ENCODE data around the gene ADSS1.
A peak's percentile ranks its signal among the peaks of the same experiment; 100 is the strongest.

The ADSS1 gene

DNA sequence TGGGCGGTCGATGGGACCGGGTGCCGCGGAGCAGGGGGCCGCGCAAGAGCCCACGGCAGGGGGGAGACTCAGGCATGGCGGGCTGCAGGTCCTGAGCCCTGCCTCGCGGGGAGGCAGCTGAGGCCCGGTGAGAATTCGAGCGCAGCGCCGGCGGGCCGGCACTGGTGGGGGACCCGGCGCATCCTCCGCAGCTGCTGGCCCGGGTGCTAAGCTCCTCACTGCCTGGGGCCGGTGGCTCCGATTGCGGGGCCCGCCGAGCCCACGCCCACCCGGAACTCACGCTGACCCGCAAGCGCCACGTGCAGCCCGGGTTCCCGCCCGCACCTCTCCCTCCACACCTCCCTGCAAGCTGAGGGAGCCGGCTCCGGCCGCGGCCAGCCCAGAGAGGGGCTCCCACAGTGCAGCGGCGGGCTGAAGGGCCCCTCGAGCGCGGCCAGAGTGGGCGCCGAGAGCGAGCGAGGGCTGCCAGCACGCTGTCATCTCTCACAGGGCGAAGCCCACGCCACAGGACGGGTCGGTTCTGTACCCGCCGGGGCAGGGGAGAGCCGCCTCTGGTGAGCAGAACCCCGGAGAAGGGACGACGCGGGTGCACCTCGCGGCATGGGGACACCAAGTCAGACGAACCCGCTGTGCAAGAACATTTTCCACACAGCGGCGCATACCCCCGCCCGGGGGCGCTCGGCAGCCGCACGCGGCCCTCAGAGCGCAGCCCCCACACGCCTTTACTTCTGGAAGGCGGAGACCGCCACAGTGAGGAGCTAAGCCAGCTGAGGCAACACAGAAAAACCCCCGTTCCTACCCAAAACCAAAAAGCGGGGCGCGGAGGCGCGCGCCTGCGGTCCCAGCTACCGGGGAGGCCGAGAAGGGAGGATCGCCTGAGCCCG, 27.8 kb downstream of the ADSS1 start:
- no peak for DNase-seq

DNA sequence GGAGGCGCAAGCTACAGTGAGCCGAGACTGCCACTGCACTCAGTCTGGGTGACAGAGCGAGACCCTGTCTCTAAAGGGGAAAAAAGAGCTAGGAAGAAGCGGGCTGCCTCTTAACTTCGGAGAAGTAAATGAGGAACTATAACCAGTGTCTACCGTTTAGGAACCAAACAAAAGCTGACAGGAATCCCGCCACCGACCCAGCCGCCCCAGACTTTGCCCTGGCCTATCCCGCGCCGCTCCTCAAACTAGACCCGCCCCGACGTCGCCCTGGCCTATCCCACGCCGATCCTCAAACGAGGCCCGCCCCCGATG, 28.4 kb downstream of the ADSS1 start:
- no peak for DNase-seq

GRCh38 chr14:104752735-104753527, 28.9 kb downstream of the ADSS1 start, which contains the start of gene SIVA1:
TSS of gene SIVA1 (plus strand) at chr14:104753147. CDS start at chr14:104753202, 55 bp downstream.
- DNase-seq: peak; percentile 100

DNA sequence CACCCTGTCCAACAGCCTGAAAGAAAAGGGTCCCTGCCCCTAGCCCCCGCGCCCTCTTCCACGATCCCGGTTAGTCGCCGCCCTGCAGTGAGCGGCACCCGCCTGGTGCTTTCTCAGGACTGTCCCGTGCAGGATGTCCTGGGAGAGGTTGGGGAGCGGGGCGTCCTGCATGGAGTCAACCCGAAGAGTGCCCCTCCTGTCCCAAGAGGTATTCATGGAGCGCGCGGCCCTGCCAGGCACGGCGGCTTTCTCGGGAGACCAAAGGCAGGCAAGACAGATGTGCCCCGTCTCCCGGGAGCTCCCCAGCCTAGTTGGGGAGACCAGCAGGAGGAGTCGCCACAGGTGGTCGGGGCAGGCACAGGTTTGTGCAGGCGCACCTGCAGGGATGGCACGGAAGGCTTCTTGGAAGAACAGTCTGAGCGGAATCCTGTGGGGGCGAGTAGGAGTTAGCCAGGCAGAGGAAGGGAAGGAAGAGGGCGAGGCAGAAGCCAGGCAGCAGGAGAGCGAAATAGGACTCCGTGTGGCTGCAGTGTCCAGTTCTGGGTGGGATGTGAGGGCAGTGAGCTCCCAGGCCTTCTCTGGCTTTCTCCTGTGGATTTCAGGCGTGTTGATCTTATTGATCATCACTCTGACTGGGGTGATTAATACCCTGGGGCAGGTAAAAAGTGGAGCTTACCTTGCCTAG, 29.6 kb downstream of the ADSS1 start:
- no peak for DNase-seq

- no peak for DNase-seq
These were observed 30.3 kb downstream of the ADSS1 start for GRCh38 chr14:104754213-104754851.

DNA sequence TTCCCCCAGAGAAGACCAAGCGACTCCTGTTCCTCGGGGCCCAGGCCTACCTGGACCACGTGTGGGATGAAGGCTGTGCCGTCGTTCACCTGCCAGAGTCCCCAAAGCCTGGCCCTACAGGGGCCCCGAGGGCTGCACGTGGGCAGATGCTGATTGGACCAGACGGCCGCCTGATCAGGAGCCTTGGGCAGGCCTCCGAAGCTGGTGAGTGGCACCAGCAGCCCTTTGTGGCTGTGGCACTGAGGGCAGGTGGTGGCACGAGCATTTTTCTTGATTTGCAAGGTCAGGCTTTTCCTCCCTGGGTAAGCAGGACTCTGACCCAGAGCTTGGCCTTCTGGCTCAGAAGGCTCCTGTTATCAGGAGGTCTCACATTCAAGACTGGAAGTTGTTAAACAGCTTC, 31.6 kb downstream of the ADSS1 start:
- DNase-seq: no peak

- no peak for DNase-seq
These were observed 32.6 kb downstream of the ADSS1 start for GRCh38 chr14:104756477-104757237.

- DNase-seq: no peak
These were observed 33.2 kb downstream of the ADSS1 start for GRCh38 chr14:104757238-104757585.

GRCh38 chr14:104757681-104758392, 33.8 kb downstream of the ADSS1 start:
- no peak for DNase-seq

- DNase-seq: no peak
These were observed 35.2 kb downstream of the ADSS1 start for GRCh38 chr14:104758981-104759969.

GRCh38 chr14:104765517-104765916, 41.5 kb downstream of the ADSS1 start:
- no peak for DNase-seq

GRCh38 chr14:104766256-104766862, 42.3 kb downstream of the ADSS1 start:
- DNase-seq: no peak

- DNase-seq: no peak
These were observed 43.0 kb downstream of the ADSS1 start for GRCh38 chr14:104766863-104767633.

GRCh38 chr14:104767634-104767918, 43.5 kb downstream of the ADSS1 start:
- DNase-seq: no peak

GRCh38 chr14:104768437-104769323, 44.7 kb downstream of the ADSS1 start:
- DNase-seq: peak; percentile 92

DNA sequence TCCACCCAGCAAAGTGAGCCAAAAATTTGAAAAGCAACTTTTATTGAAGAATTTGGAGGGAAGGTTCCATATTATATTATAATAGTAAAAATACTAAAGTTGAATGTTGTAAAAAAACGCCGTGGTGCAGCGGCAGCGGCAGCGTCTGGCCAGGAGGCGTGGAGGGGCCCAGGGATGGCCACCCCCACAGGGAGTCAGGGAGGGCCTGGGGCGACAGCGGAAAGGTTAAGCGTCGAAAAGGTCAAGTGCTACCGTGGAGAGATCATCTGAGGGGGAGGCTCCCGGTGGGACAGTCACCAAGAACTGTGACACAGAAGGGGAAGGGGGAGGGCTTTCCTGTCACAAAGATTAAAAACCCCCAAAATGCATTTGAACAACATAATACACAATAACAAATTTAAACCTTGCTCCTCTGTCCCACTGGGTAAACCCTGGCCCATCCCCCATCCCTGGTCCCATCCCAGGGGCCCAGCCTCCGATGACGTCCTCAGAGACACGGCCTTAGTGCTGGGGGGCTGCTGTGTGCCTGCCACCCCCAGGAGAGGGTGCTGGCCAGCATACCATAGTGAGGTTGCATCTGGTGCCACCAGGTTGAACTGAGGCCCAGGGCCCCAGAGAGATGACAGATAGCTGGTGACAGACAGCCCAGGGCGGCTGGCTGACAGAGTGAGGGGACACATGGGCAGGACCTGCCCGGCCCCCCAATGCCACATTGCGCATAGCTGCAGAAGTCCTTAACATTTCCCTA, 45.5 kb downstream of the ADSS1 start:
- no peak for DNase-seq

- DNase-seq: no peak
These were observed 46.1 kb downstream of the ADSS1 start for GRCh38 chr14:104770072-104770579.
